Measurements from ENCODE around the gene TRAF3IP1.

The TRAF3IP1 gene

GRCh38 chr2:238286095-238286494 lies 34.2 kb upstream of the TRAF3IP1 start:
- DNase-seq = no peak
- WGBS (ENCODE audit: extremely low coverage, insufficient coverage, low lambda C conversion rate) = no CpG with 5 or more reads among the region's 7 CpGs

GRCh38 chr2:238286551-238286950 lies 33.8 kb upstream of the TRAF3IP1 start:
- Histone ChIP-seq H2AK5ac (ENCODE audit: low read length) (no peak overlapping the region), H2BK15ac (replicated peaks; ENCODE audit: low read depth) (no peak overlapping the region), H3K9ac (ENCODE audit: low read length) (no peak overlapping the region), H3K23ac (ENCODE audit: low read length) (no peak overlapping the region), H4K8ac (ENCODE audit: low read depth, low read length) (no peak overlapping the region), H3K4me2 (ENCODE audit: low read length) (no peak overlapping the region), H3K27me3 (ENCODE audit: insufficient read depth, low read length, poor library complexity) (no peaks in the 10 kb centered on the region), H2BK120ac (ENCODE audit: low read depth, low read length) (no peak overlapping the region), H3K79me2 (ENCODE audit: control insufficient read depth, insufficient read depth, low read length) (peaks cover 5% of the 10 kb centered on the region), H3K79me1 (ENCODE audit: low read length) (peaks cover 12% of the 10 kb centered on the region), H3K36me3 (ENCODE audit: control insufficient read depth, insufficient read depth, low read length) (no peaks in the 10 kb centered on the region), H3K4me1 (ENCODE audit: control insufficient read depth, low read depth, low read length) (peaks cover 14% of the 10 kb centered on the region), H4K5ac (ENCODE audit: low read length) (no peak overlapping the region), H3K4ac (ENCODE audit: low read depth, low read length) (no peak overlapping the region), H3K27ac (ENCODE audit: low read depth, low read length) (no peak overlapping the region), H3K56ac (ENCODE audit: low read length) (no peak overlapping the region), H2BK5ac (ENCODE audit: low read length) (no peak overlapping the region), H3K4me3 (ENCODE audit: low read length) (no peak overlapping the region), H3K18ac (ENCODE audit: low read length) (no peak overlapping the region)
- no CpG with 5 or more reads among the region's 7 CpGs for WGBS (ENCODE audit: extremely low coverage, insufficient coverage, low lambda C conversion rate)
- no peak for DNase-seq

More at GRCh38 chr2:238286095-238286494, 34.2 kb upstream of the TRAF3IP1 start:
- no peak overlapping the region for H3K23ac ChIP-seq (ENCODE audit: low read length)
- no peaks in the 10 kb centered on the region for H3K36me3 ChIP-seq (ENCODE audit: control insufficient read depth, insufficient read depth, low read length)
- H2AK5ac ChIP-seq (ENCODE audit: low read length) = no peak overlapping the region
- no peak overlapping the region for H2BK5ac ChIP-seq (ENCODE audit: low read length)
- H3K4me1 ChIP-seq (ENCODE audit: control insufficient read depth, low read depth, low read length) = peaks cover 14% of the 10 kb centered on the region
- no peak overlapping the region for H3K27ac ChIP-seq (ENCODE audit: low read depth, low read length)
- H3K18ac ChIP-seq (ENCODE audit: low read length) = no peak overlapping the region
- H3K79me2 ChIP-seq (ENCODE audit: control insufficient read depth, insufficient read depth, low read length) = peaks cover 5% of the 10 kb centered on the region
- H4K5ac ChIP-seq (ENCODE audit: low read length) = no peak overlapping the region
- H3K4me3 ChIP-seq (ENCODE audit: low read length) = no peak overlapping the region
- H3K4me2 ChIP-seq (ENCODE audit: low read length) = no peak overlapping the region
- H2BK15ac ChIP-seq (replicated peaks; ENCODE audit: low read depth) = no peak overlapping the region
- no peak overlapping the region for H3K9ac ChIP-seq (ENCODE audit: low read length)
- H3K79me1 ChIP-seq (ENCODE audit: low read length) = peaks cover 12% of the 10 kb centered on the region
- no peak overlapping the region for H2BK120ac ChIP-seq (ENCODE audit: low read depth, low read length)
- no peak overlapping the region for H3K4ac ChIP-seq (ENCODE audit: low read depth, low read length)
- H4K8ac ChIP-seq (ENCODE audit: low read depth, low read length) = no peak overlapping the region
- H3K56ac ChIP-seq (ENCODE audit: low read length) = no peak overlapping the region
- H3K27me3 ChIP-seq (ENCODE audit: insufficient read depth, low read length, poor library complexity) = no peaks in the 10 kb centered on the region

GRCh38 chr2:238286987-238287736 lies 33.2 kb upstream of the TRAF3IP1 start:
- WGBS (ENCODE audit: extremely low coverage, insufficient coverage, low lambda C conversion rate) = no CpG with 5 or more reads among the region's 11 CpGs
- H3K27ac ChIP-seq (ENCODE audit: low read depth, low read length) = no peak overlapping the region

DNA sequence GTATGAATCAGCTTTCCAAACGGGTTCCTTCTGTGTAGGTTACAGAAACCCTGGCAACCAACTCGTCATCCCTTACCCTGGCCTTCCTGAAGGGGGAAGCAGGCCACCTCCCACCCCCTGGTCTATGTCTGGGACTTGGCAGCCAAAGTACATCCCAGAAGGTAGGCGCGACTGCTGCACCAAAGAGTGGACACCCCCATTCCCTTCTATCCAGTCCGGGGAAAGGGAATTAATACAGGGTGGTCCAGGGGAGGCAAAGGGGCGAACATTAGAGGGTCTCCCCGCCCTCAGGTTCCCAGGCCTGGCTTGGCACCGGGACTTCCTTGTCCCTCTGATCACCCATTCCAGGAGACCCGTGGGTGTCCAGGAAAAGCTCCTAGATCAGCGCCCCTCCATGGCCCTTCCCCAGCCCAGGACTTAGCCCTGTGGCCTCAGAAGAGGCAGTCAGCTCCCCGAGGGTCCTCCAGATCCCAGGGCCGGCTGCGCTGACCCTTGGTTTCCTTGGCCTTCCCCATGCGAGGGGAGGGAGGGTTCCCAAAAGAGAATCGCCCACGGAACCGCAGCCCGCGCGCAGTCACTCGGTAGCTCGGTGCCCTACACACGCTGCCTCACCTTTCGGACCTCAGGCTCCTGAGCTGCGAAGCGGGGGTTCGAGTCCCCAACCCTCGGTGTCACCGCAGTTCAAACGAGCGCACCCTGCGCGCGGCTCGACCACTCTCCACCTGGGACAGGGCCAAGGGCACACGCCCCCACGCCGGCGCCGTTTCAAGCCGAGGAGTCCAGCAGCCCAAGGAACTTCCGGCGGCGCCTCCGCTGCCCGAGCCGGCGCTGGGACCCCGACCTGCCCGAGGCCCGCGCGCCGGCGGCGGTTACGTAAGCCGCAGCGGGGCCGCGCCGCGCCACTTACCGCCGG lies 32.3 kb upstream of the TRAF3IP1 start, which contains the start of gene PER2:
Gene PER2, minus strand, starts transcription at position 874 of the 913 bp plus-strand sequence. CDS start 10,674 bp downstream, outside the sequence.
- H3K9ac ChIP-seq (ENCODE audit: low read length) = peak within 1 kb of the TSS; percentile 69
- no peak within 1 kb of the TSS for H3K4ac ChIP-seq (ENCODE audit: low read depth, low read length)
- H3K4me2 ChIP-seq (ENCODE audit: low read length) = peak within 1 kb of the TSS; percentile 69
- H3K4me1 ChIP-seq (ENCODE audit: control insufficient read depth, low read depth, low read length) = peaks cover 14% of the 10 kb centered on the region
- H3K27ac ChIP-seq (ENCODE audit: low read depth, low read length) = peak within 1 kb of the TSS; percentile 64
- no peak within 1 kb of the TSS for H2BK120ac ChIP-seq (ENCODE audit: low read depth, low read length)
- no CpG with 5 or more reads among the region's 65 CpGs for WGBS (ENCODE audit: extremely low coverage, insufficient coverage, low lambda C conversion rate)
- peaks cover 5% of the 10 kb centered on the region for H3K79me2 ChIP-seq (ENCODE audit: control insufficient read depth, insufficient read depth, low read length)
- no peak within 1 kb of the TSS for H3K18ac ChIP-seq (ENCODE audit: low read length)
- H3K27me3 ChIP-seq (ENCODE audit: insufficient read depth, low read length, poor library complexity) = no peaks in the 10 kb centered on the region
- peaks cover 10% of the 10 kb centered on the region for H3K79me1 ChIP-seq (ENCODE audit: low read length)
- no peak within 1 kb of the TSS for H2BK15ac ChIP-seq (replicated peaks; ENCODE audit: low read depth)
- DNase-seq = peak; percentile 92
- no peak within 1 kb of the TSS for H4K8ac ChIP-seq (ENCODE audit: low read depth, low read length)
- no peak within 1 kb of the TSS for H2BK5ac ChIP-seq (ENCODE audit: low read length)
- no peaks in the 10 kb centered on the region for H3K36me3 ChIP-seq (ENCODE audit: control insufficient read depth, insufficient read depth, low read length)
- H3K56ac ChIP-seq (ENCODE audit: low read length) = peak within 1 kb of the TSS; percentile 83
- no peak within 1 kb of the TSS for H3K23ac ChIP-seq (ENCODE audit: low read length)
- no peak within 1 kb of the TSS for H2AK5ac ChIP-seq (ENCODE audit: low read length)
- peak within 1 kb of the TSS; percentile 44 for H3K4me3 ChIP-seq (ENCODE audit: low read length)
- no peak within 1 kb of the TSS for H4K5ac ChIP-seq (ENCODE audit: low read length)

More at GRCh38 chr2:238286987-238287736, 33.2 kb upstream of the TRAF3IP1 start:
- no peaks in the 10 kb centered on the region for H3K27me3 ChIP-seq (ENCODE audit: insufficient read depth, low read length, poor library complexity)
- H3K79me2 ChIP-seq (ENCODE audit: control insufficient read depth, insufficient read depth, low read length) = peaks cover 5% of the 10 kb centered on the region
- H4K8ac ChIP-seq (ENCODE audit: low read depth, low read length) = no peak overlapping the region
- H3K4me2 ChIP-seq (ENCODE audit: low read length) = peak overlapping the region; percentile 14
- H3K23ac ChIP-seq (ENCODE audit: low read length) = no peak overlapping the region
- H3K56ac ChIP-seq (ENCODE audit: low read length) = peak overlapping the region; percentile 58
- H3K18ac ChIP-seq (ENCODE audit: low read length) = no peak overlapping the region
- DNase-seq = no peak
- peaks cover 14% of the 10 kb centered on the region for H3K4me1 ChIP-seq (ENCODE audit: control insufficient read depth, low read depth, low read length)
- no peak overlapping the region for H2BK15ac ChIP-seq (replicated peaks; ENCODE audit: low read depth)
- no peak overlapping the region for H2BK5ac ChIP-seq (ENCODE audit: low read length)
- no peak overlapping the region for H2AK5ac ChIP-seq (ENCODE audit: low read length)
- H3K4ac ChIP-seq (ENCODE audit: low read depth, low read length) = no peak overlapping the region
- H3K36me3 ChIP-seq (ENCODE audit: control insufficient read depth, insufficient read depth, low read length) = no peaks in the 10 kb centered on the region
- no peak overlapping the region for H2BK120ac ChIP-seq (ENCODE audit: low read depth, low read length)
- H3K9ac ChIP-seq (ENCODE audit: low read length) = peak overlapping the region; percentile 5
- no peak overlapping the region for H4K5ac ChIP-seq (ENCODE audit: low read length)
- H3K79me1 ChIP-seq (ENCODE audit: low read length) = peaks cover 12% of the 10 kb centered on the region
- H3K4me3 ChIP-seq (ENCODE audit: low read length) = no peak overlapping the region

DNA sequence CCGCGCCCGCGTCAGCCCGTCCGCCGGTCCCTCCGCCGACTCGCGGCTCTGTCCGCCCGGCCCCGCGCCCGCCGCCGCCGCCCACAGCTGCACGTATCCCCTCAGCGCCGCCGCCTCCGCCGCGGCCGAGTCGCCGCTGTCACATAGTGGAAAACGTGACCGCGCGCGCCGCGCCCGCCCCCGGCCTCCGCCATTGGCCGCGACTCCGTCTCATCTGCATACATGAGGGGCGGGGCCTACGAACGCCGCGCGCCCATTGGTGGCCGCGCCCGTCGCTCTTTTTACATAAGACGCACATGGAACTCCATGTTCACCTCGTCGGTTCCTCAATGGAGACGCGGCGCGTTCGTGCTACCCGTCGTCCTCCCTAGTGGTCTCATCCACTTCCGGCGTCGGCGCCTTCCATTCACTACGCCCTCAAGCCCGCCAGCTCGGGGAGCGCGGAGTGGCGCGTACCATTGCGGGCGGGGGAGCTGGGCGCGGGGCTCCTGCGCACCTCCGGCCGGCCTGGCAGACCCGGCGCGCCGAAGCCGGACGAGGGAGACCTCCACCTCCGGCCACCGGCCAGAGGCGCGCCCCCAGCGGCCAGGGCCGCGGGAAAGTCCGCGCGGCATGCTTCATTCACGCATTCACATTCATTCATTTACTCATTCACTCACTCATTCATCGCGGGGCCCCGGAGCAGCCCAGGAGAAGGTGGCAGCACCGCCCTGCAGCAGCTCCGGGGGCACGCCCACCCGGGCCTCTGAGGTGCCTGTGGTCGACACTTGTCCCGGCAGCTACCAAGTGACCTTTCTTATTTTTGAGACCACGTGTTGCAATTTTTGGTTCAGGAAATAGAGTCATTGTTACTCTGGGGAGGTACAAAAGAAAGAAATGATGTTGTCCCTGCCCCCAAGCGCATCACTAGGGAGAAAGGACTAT lies 31.4 kb upstream of the TRAF3IP1 start:
- Histone ChIP-seq H4K5ac (ENCODE audit: low read length) (no peak overlapping the region), H2BK15ac (replicated peaks; ENCODE audit: low read depth) (no peak overlapping the region), H2BK120ac (ENCODE audit: low read depth, low read length) (no peak overlapping the region), H3K4ac (ENCODE audit: low read depth, low read length) (no peak overlapping the region), H3K36me3 (ENCODE audit: control insufficient read depth, insufficient read depth, low read length) (no peaks in the 10 kb centered on the region), H3K79me2 (ENCODE audit: control insufficient read depth, insufficient read depth, low read length) (peaks cover 2% of the 10 kb centered on the region), H3K27me3 (ENCODE audit: insufficient read depth, low read length, poor library complexity) (no peaks in the 10 kb centered on the region), H3K79me1 (ENCODE audit: low read length) (peaks cover 4% of the 10 kb centered on the region), H2AK5ac (ENCODE audit: low read length) (no peak overlapping the region), H3K4me2 (ENCODE audit: low read length) (peak overlapping the region; percentile 66), H3K23ac (ENCODE audit: low read length) (no peak overlapping the region), H3K4me1 (ENCODE audit: control insufficient read depth, low read depth, low read length) (peaks cover 14% of the 10 kb centered on the region), H3K56ac (ENCODE audit: low read length) (peak overlapping the region; percentile 83), H3K4me3 (ENCODE audit: low read length) (peak overlapping the region; percentile 44), H2BK5ac (ENCODE audit: low read length) (no peak overlapping the region), H3K27ac (ENCODE audit: low read depth, low read length) (peak overlapping the region; percentile 64), H4K8ac (ENCODE audit: low read depth, low read length) (no peak overlapping the region), H3K9ac (ENCODE audit: low read length) (peak overlapping the region; percentile 69), H3K18ac (ENCODE audit: low read length) (no peak overlapping the region)
- no CpG with 5 or more reads among the region's 108 CpGs for WGBS (ENCODE audit: extremely low coverage, insufficient coverage, low lambda C conversion rate)
- peak; percentile 100 for DNase-seq
